22Rv1 (cell line): ENCODE data around the gene EVL.

Experiments used
- CTCF ChIP-seq: fragments of 450-650 bp; IDR thresholded peaks from 2 replicates; pipeline ENCODE4 v1.5.1; 2017; ENCODE audit warnings: mild to moderate bottlenecking
- ZFX ChIP-seq: fragments of 450-650 bp; IDR thresholded peaks from 2 replicates; pipeline ENCODE4 v1.6.1; 2017; ENCODE audit warnings: antibody characterized with exemption, borderline replicate concordance

DNA sequence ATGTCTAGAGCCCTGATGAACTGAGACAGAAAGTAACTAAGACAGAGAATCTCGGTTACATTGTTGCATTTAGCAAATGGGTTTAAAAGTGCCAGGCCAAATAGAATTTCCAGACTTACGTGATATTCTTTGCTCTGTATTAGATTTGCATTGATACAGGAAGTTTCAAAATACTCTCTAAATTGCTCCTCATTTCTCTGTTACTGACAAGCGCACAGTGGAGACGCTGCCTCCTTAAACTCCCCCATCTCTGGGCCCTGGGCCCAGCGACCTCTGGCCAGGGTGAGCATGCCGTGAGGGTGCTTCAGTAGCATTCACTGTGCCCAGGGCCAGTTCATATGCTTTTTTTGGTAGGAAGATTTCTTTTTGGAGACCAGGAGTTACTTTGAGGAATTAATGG is 22.9 kb upstream of the EVL start:
- TF ChIP-seq CTCF, result no peak
- no peak for TF ChIP-seq ZFX
